Measurements from ENCODE around the gene USP48.
"Not testable (repeated sequence)": the region's sequence is repeated elsewhere in the genome, so short reads cannot be mapped to it uniquely, and the experiment has no call there.

The USP48 gene, protein sequence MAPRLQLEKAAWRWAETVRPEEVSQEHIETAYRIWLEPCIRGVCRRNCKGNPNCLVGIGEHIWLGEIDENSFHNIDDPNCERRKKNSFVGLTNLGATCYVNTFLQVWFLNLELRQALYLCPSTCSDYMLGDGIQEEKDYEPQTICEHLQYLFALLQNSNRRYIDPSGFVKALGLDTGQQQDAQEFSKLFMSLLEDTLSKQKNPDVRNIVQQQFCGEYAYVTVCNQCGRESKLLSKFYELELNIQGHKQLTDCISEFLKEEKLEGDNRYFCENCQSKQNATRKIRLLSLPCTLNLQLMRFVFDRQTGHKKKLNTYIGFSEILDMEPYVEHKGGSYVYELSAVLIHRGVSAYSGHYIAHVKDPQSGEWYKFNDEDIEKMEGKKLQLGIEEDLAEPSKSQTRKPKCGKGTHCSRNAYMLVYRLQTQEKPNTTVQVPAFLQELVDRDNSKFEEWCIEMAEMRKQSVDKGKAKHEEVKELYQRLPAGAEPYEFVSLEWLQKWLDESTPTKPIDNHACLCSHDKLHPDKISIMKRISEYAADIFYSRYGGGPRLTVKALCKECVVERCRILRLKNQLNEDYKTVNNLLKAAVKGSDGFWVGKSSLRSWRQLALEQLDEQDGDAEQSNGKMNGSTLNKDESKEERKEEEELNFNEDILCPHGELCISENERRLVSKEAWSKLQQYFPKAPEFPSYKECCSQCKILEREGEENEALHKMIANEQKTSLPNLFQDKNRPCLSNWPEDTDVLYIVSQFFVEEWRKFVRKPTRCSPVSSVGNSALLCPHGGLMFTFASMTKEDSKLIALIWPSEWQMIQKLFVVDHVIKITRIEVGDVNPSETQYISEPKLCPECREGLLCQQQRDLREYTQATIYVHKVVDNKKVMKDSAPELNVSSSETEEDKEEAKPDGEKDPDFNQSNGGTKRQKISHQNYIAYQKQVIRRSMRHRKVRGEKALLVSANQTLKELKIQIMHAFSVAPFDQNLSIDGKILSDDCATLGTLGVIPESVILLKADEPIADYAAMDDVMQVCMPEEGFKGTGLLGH

DNA sequence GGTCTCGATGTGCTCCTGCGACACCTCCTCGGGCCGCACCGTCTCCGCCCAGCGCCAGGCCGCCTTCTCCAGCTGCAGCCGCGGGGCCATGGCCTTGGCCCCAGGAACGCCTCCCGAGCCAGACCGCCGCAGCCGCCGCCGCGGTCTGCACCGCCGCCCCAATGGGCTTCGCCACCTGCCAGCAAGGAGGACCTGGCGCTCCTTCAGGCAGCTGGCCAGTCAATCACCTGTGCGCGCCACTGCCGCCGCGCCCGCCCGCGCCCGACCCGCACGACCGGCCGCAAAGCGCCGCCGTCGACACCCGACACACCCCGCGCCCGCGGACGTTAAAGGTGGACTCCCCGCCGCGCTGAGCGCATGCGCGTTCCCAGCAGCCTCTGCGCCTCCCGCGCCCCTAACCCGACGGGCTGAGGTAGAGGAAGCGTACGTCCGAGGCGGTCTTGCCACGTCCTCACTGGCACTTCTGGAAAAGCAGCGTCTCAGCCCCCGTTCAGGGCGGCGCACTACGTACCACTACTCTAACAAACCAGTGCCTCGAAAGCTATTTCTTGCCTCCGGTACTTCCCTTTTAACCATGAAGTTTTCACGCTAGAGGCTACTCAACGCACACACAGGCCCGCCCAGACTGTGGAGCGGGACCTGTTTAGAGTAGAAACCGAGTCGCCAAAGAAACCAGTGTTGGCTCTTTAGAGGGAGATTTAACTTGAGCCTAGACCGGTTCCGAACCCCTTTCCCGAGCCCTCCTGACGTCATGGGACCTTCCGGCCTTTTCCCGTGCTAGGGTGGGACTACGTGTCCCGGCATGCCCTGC, at the start of gene USP48:
TSS of gene USP48 (minus strand) at position 282 of the 811 bp plus-strand sequence. CDS start at position 90, 192 bp downstream.
- peak; percentile 84 for DNase-seq

DNA sequence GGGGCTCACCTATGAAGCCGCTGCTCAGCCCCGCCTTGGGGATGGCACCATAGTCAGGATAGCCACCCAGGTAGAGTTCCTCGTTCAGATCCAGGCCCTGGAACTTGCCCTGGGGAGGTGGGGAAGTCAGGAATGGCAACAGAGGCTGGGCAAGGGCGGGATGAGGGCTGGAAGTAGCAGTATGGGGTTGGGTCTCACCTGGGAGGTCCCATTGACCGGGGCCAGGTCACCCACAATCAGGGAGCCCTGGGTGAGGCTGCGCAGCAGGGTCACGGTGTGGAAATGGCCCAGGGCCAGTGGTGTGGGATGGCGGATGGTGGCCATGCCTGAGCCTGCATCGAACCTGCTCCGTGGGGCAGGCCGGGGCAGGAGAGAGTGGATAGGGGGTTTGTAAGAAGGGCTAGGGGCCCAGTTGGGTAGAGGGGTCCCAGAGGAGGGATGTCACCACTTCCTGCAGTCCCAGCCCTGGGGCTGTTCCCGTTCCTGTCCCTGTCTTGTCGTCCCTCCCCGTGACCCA, 48.6 kb upstream of the USP48 start:
- DNase-seq = no peak

DNA sequence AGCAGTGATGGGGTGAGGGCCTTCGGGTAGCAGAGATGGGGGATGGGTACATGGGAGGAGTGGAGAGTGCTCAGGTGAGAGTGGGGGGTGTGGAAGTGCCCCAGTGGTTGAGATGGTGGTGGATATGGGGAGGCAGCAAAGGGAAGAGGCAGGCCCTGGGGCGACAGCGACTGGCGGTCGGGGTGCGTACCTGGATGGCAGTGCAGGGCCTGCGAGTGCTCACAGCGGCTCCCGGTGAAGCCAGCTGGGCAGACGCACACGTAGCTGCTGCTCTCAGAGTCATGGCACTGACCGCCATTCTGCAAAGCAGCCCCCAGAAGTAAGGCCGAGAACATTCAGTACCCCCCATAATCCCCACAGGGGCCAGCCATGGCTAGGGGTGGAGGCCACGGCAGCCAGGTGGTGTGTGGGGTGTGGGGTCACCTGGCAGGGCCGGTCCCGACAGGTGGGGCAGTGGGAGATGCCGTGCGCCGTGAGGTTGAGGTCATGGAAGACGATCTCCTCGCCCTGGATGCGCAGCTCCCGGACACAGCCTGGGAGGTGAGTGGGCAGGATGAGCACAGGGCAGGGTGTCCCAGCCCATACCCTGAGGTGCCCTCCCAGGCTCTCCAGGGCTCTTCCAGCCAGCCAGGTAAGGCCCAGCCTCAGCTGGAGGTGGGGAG, 48.0 kb upstream of the USP48 start:
- no peak for DNase-seq

DNA sequence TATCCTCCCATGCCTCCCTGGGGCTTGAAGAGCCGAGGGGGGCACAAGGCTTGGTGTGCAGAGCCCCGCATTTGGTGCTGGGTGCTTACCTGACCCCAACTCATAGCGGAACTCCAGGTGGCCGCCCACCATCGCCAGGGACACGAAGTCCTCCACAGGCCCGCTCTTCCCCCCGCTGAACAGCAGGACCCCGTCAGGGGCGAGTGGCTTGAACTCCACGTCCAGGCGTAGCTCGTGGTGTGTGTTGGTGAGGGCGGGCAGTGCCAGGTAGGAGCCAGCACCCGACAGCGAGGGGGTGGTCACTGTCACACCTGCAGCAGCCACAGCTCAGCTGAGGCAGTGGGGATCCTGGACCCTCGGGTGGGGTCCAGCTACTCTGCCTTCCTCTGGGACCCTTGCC, 46.3 kb upstream of the USP48 start:
- no peak for DNase-seq

DNA sequence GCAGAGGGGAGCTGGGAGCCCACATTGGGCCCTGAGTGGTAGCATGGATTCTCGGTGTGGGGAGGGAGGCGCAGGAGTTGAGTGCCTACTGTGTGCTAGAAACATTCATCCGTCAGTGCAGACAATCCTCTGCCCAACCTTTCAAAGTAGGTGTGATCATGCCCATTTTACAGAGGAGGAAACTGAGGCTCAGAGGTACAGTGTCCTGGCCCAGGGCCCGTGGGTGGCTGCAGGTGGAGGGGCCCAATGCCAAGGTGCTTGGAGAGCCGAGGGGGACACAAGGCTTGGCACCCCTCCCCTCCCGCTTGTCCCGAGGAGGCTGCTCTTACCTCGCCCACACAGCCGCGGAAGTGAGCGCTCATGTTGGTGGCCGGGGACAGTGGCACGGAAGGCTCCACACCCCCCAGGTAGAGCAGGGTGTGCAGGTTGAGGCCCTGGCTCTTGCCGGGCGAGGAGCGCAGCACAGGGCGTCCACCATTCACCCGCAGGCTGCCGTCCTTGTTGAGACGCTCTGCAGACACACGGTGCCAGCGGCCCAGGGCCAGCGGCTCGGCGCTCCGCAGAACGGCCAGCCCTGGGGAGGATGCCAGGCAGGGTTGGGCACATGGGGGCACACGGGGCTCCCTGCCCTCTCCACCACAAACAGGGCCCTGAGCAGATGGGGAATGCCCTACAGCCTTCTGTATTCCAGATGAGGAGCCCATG, 45.7 kb upstream of the USP48 start:
- no peak for DNase-seq

DNA sequence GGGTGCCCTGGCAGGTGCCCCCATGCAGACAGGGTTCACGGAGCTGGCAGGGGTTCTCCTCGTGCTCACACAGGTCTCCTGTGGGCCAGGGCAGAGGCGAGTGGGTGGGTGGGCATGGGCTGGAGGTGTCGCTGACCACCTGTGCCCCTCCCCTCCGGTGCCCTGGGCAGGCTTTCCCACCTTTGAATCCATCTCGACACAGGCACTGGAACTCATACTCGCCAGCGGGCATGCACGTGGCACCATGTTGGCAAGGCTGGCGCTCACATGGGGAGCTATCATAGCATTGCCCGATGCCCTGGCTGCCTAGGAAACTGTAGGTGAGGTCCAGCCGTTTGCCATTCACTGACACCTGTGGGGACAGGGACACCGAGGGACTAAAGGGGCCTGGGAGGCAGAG, 45.1 kb upstream of the USP48 start:
- no peak for DNase-seq

DNA sequence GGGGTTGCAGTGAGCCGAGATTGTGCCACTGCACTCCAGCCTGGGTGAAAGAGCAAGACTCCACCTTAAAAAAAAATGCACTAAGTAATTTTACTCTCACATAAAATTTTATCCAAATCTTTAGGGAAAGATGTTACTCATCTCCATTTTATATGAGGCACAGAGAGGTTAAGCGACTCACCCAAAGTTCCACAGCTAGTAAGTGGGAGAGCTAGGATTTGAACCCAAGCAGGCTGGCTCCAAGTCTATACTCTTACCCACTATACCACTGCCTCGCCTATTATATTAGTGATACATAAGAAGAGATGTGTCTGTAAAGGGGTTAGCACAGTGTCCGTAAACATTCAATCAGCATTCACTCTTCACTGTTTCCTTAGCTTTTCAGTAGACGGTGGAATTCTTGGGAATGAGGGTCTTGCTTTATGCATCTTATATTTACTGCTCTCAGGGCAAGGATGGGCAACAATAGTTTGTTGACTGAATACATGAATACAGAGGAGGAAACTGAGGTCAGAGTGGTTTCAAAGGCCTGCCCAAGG, 44.3 kb upstream of the USP48 start:
- no peak for DNase-seq

DNA sequence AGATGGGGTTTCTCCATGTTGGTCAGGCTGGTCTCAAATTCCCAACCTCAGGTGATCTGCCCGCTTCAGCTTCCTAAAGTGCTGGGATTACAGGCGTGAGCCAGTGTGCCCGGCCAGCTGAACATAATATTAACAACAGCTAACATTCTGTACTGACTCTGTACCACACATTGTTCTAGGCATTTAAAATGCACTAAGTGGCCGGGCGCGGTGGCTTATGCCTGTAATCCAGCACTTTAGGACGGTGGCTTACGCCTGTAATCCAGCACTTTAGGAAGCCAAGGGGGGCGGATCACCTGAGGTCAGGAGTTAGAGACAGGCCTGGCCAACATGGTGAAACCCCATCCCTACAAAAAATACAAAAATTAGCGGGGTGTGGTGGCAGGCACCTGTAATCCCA, 43.7 kb upstream of the USP48 start:
- not testable (repeated sequence) for DNase-seq

DNA sequence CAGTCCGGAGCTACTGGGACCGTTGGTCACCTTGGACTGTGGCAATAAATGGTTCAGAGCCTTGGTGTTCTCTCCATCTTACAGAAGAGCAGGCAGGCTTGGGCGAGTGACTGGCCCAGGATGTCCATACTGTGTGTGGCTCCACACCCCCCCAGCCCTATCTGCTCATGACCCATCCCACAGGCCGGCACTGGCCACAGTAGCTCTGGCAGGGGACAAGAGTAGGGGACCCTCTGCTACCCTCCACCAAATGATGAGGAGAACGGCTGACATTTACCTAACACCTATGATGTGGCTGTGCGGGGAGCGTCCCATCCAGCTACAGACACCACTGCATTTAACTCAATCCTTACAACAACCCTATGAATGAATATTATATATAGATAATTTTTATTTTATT, 42.4 kb upstream of the USP48 start:
- DNase-seq = no peak

DNA sequence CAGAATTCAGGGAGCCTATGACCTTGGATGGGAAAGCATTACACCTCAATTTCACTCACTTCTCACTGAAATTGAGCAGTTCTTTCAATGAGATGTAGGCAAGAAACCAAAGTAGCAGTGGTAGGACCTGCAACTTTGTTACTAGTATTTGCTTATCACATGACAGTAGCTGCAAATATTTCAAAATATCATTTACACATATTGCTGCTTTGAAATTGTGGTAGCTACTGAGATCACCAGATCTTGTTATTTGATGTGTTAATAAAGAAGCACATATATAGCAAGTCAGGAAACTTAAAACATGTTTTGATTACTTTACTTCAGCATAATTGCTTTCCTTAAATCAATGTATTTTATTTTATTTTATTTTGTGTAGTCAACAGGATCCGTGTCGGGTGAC, 42.0 kb upstream of the USP48 start:
- DNase-seq = no peak

DNA sequence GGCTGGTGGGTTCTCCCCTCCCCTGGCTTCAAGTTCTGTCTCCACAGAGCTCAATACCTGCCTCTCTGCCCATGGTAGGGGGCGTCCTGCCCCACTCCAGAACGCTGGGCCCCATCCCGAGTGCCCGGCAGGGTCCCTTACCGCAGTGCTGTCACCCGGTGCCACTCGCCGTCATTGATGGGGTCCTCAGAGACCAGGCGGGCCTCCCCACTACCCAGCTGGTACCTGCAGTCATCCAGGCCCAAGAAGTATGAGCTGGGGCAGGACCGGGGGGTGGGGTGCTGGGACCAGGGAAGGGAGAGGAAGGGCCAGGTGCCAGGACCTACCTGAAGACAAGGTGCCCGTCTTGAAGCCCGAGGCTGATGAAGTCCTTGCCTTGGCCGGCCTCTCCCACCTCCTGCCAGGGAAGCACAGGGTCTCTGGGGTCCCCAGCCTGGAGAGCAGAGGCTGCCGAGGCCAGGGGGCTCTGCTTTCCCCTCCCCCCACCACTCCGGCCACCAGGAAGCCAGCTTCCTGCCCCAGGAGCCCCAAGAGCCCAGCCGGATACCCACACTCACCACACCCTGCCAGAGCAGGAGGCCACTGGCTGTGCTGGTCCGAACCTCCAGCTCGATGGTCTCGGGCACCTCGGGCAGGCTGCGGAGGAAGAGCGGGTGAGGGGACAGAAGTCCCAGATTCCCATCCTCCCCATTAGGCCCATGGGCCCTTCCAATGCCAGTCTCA, 41.2 kb upstream of the USP48 start:
- no peak for DNase-seq

DNA sequence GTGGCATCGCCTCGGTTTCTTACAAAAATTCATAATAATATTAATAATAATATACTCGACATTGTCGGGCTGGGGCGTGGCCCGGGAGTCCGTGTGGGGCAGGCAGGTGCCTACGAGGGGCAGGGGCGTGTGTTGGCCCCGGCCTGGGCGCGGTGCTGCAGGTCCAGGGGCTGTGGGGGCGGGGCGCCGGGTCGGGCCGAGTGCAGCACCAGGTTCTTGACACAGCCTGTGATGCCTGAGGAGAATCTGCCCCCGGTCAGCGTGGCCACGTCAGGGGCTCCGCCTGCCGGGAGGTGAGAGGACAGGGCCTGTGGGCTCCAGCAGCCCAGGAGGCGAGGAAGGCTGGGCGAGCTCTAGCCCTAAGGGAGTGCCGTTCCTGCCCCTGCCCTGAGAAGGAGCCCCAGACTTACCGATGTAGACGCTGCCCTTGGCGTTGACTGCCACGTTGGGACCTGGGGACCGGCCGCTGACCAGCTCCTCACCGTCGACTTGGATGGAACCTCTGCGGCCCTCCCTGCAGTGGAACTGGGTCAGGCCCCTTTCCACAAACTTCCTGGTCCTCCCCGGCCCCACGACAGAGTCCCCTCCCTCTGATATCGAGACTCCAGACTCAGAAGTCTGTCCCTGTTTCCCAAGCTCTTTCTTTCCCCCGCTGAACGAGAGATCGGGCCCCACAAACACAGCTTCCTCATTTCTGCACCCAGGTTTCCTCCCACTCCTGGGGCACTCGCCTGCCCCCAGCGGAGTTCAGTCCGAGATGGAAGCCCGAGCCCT, 40.4 kb upstream of the USP48 start:
- DNase-seq = no peak

DNA sequence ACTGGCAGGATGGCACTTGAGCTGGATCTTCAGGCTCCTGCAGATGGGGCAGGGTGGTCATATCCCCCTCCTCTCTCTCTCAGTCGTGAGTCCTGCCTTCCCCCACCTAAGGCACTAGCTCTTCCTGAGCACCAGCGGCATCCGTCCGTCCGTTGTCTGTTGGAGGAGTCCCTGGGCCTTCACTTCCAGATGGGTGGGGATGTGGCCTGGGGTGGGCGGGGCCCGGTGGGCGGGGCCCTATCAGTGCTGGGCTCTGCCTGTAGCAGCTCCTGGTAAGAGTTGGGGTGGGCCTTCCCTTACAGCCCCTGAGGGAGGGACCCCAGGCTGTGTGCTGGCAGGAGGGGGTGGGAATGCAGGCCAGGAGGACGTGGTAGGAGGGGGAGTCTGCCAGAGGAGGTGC, 39.4 kb upstream of the USP48 start:
- no peak for DNase-seq

DNA sequence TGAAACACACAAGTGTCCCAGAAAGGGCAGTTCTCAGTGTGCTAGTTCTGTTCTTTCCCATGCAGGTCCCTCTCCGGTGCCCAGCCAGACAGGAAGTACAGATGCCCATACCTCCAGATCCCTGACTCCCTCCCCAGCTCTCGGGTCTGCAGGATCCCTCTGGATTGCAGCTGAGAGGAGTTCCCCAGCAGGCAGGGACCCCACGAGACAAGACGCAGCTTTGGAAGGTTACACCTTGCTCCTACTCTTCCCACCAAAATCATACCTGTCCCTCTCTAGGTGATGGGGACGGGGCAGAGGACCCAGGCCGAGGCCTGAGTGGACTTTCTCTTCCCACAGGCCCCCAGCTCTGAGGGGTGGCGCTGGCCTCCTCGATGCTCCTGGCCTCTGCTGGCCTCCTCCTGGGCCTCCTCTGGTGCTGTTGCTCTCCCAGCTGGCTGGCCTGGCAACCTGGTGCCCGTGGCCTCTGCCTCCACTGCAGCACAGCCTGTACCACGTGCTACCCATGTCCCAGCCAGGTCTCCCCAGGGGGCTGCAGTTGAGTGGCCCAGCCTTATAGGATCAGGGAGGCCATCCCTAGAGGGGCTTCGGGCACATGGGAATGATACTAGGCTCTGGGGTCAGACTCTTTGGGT, 38.6 kb upstream of the USP48 start:
- no peak for DNase-seq

DNA sequence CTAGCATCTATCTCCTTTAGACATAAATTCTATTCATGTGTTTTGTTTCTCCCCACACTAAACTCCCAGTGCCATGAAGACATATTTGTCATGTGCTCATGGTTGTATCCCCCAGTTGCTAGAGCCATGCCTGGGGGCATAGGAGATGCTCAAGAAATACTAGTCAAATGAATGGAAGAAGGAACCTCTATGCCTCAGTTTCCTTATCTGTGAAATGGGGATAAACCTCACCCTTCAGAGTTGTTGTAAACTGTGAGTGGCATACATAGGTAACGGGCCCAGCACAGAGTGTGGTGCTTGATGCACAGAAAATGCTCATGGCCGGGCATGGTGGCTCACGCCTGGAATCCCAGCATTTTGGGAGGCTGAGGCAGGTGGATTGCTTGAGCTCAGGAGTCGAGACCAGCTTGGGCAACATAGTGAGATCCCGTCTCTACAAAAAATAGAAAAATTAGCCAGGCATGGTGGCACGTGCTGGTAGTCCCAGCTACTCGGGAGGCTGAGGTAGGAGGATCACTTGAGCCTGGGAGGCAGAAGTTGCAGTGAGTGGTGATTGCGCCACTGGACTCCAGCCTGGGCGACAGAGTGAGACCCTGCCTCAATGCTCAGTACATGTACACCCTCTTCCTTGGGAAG, 37.8 kb upstream of the USP48 start:
- no peak for DNase-seq

DNA sequence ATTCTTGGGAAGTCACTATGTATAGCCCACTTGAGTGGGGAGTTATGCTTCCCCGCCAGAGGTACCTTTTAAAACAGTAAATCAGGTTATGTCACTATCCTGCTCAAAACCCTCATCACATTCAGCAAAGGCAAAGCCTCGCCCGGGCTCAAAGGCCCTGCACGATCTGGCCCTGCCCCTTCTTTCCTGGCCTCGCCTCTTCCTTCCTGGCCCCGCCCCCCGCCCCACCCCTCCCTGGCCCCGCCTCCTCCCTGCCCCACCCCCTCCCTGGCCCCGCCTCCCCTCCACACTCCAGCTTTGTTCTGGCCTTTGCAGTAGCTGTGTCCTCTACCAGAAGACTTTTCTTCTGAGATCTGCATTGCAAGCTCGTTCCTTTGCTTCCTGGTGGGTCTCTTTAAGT, 35.7 kb upstream of the USP48 start:
- DNase-seq = no peak

DNA sequence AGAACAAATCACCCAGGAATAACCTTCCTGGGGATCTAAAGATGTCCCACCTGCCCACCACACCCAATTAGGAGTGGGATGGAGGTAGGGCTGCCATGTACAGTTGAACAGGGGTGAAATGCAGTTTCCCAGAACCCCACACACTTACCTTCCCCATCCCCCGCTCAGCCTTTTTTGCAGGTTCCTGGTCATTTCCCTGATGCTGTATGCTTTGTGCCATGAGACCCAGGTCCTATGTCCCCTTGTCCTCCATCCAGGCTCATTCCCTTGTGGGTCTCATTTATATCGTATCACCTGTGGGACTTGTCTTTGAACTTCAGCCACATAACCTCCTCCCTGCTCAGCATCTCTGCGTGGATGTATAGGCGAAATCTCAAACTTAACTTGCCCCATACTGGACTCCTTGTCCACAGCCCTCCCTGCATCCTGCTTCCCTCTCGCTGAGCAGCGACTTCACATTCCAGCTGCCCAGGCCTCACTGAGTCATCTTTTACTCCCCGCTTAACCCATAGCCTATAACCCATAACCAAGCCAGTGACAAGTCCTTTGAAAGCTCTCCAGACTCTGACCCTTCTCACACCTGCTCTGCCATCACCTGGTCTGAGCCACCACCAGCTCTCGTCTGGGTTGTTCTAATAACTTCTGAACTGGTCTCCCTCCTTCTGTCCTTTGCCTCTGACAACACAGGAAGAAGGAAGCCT, 33.8 kb upstream of the USP48 start:
- no peak for DNase-seq
